K562 (cell line): ENCODE measurements around the gene EXOC3L1. TPM values are rescaled to one million over a fixed set of nuclear protein-coding genes. Genes with fewer than 3 reads are reported as not detected.

Experiments
- ATF1 ChIP-seq, 2 experiments: fragments of 450-650 bp in 1 of 2; IDR thresholded peaks; 2 replicates each; pipeline ENCODE4 v1.6.1; 2016; ENCODE audit warnings: missing compliant biosample characterization in 1 of 2, missing genetic modification characterization in 1 of 2
- CAMTA2 ChIP-seq: fragments of 250-450 bp; sonication (Bioruptor Pico); conservative IDR thresholded peaks from 2 replicates; pipeline ENCODE4 v1.5.1; 2022
- CBX8 ChIP-seq: fragments of 200-600 bp; sonication (generic); IDR thresholded peaks from 2 replicates; pipeline ENCODE4 v1.6.1; 2012; ENCODE audit warnings: borderline replicate concordance, mixed run types, low read depth, mild to moderate bottlenecking, moderate library complexity, mixed read lengths, low read length, control low read depth, inconsistent platforms; ENCODE audit not compliant: poor library complexity, severe bottlenecking; ENCODE audit errors: extremely low read depth
- ELF2 ChIP-seq: fragments of 250-450 bp; sonication (Bioruptor Pico); IDR thresholded peaks from 2 replicates; pipeline ENCODE4 v1.5.0; 2021; ENCODE audit warnings: mild to moderate bottlenecking
- ELK1 ChIP-seq: sonication (generic); formaldehyde crosslinking; IDR thresholded peaks from 2 replicates; pipeline ENCODE4 v1.8.1; 2022; ENCODE audit warnings: missing genetic modification reagents
- HDAC3 ChIP-seq: fragments of 450-650 bp; IDR thresholded peaks from 2 replicates; pipeline ENCODE4 v1.6.1; 2018; ENCODE audit warnings: borderline replicate concordance, mild to moderate bottlenecking, moderate library complexity; ENCODE audit not compliant: partially characterized antibody
- HNRNPUL1 ChIP-seq: fragments of 200-400 bp; formaldehyde crosslinking; IDR thresholded peaks from 2 replicates; pipeline ENCODE4 v1.6.1; 2017; ENCODE audit warnings: low read length
- LEF1 ChIP-seq: fragments of 450-650 bp; IDR thresholded peaks from 2 replicates; pipeline ENCODE4 v1.6.1; 2016; ENCODE audit warnings: mild to moderate bottlenecking
- NCOA4 ChIP-seq: fragments of 450-650 bp; IDR thresholded peaks from 2 replicates; pipeline ENCODE4 v1.6.1; 2018; ENCODE audit warnings: mild to moderate bottlenecking; ENCODE audit not compliant: partially characterized antibody
- NFE2 ChIP-seq: IDR thresholded peaks from 2 replicates; pipeline ENCODE4 v1.6.1; 2014; ENCODE audit warnings: antibody characterized with exemption, low read depth
- RBBP5 ChIP-seq: fragments of 200-600 bp; sonication (generic); IDR thresholded peaks from 2 replicates; pipeline ENCODE4 v1.6.1; 2012; ENCODE audit warnings: borderline replicate concordance, mild to moderate bottlenecking, low read length, control low read depth, inconsistent platforms; ENCODE audit not compliant: insufficient read depth, poor library complexity, severe bottlenecking
- RBFOX2 ChIP-seq: fragments of 200-400 bp; formaldehyde crosslinking; IDR thresholded peaks from 2 replicates; pipeline ENCODE4 v1.6.1; 2017; ENCODE audit warnings: low read depth, mild to moderate bottlenecking, low read length, moderate library complexity
- SMC3 ChIP-seq: conservative IDR thresholded peaks from 2 replicates; pipeline ENCODE4 v1.6.1; 2011; ENCODE audit warnings: low read depth, low read length, improper control_type of control experiment; ENCODE audit not compliant: insufficient read depth
- SRF ChIP-seq, 2 experiments: fragments of 250-450, 450-650 bp in 1 of 2; sonication (Bioruptor Pico) in 1 of 2; sonication (generic) in 1 of 2; formaldehyde crosslinking; IDR thresholded peaks; 2 replicates each; pipeline versions ENCODE4 v1.5.0 to v1.5.1; 2020 to 2022; ENCODE audit warnings: mild to moderate bottlenecking in 1 of 2, missing genetic modification reagents in 1 of 2
- SRSF9 ChIP-seq: fragments of 200-400 bp; formaldehyde crosslinking; IDR thresholded peaks from 2 replicates; pipeline ENCODE4 v1.6.1; 2017; ENCODE audit warnings: low read depth, low read length, borderline replicate concordance
- STAT6 ChIP-seq: sonication (generic); formaldehyde crosslinking; IDR thresholded peaks from 2 replicates; pipeline ENCODE4 v1.8.1; 2023; ENCODE audit warnings: mild to moderate bottlenecking, missing genetic modification reagents
- THRAP3 ChIP-seq: fragments of 450-650 bp; IDR thresholded peaks from 2 replicates; pipeline ENCODE4 v1.6.1; 2016; ENCODE audit warnings: mild to moderate bottlenecking, inconsistent platforms, borderline replicate concordance
- TSC22D4 ChIP-seq: fragments of 450-650 bp; IDR thresholded peaks from 2 replicates; pipeline ENCODE4 v1.6.1; 2016; ENCODE audit warnings: missing genetic modification characterization, missing biosample characterization, control low read depth
- ZBTB34 ChIP-seq: fragments of 250-450 bp; sonication (Bioruptor Pico); IDR thresholded peaks from 2 replicates; pipeline ENCODE4 v1.8.0; 2021; ENCODE audit warnings: mild to moderate bottlenecking, moderate library complexity
- ZNF212 ChIP-seq: fragments of 450-650 bp; formaldehyde crosslinking; IDR thresholded peaks from 2 replicates; pipeline ENCODE4 v1.4.0; 2020; ENCODE audit warnings: mild to moderate bottlenecking
- ZNF232 ChIP-seq: sonication (generic); formaldehyde crosslinking; IDR thresholded peaks from 2 replicates; pipeline ENCODE4 v1.8.0; 2022; ENCODE audit warnings: mild to moderate bottlenecking, missing genetic modification reagents
- ZNF561 ChIP-seq: fragments of 450-650 bp; formaldehyde crosslinking; conservative IDR thresholded peaks from 2 replicates; pipeline ENCODE4 v1.4.0; 2020; ENCODE audit warnings: mild to moderate bottlenecking, moderate library complexity
- ZNF644 ChIP-seq: fragments of 200-800 bp; sonication (Bioruptor generic); IDR thresholded peaks from 2 replicates; pipeline ENCODE4 v1.6.1; 2016; ENCODE audit warnings: low read depth, missing genetic modification characterization, missing compliant biosample characterization
- ZNF785 ChIP-seq: fragments of 250-450 bp; sonication (Bioruptor Pico); IDR thresholded peaks from 2 replicates; pipeline ENCODE4 v1.4.0; 2020; ENCODE audit warnings: mild to moderate bottlenecking
- polyA plus RNA-seq, 8 experiments: library from polyadenylated mRNA; depleted of rRNA in 4 of 8; stranded (reverse) in 5 of 8; unstranded in 3 of 8; fragments of >200 nt; fragmentation: Nextera tagmentation in 2 of 8; fragmentation: Illumina TruSeq in 1 of 8; extraction: Ambion mirVana in 2 of 8; extraction: Trizol in 1 of 8; gene quantifications; 2 replicates each; pipeline versions ENCODE4 v1.2.1 to v1.2.3, GENCODE V29; 2011 to 2014; ENCODE audit warnings: inconsistent platforms in 1 of 8, missing spikeins in 1 of 8
- total RNA-seq, 7 experiments: library from RNA; depleted of rRNA in 6 of 7; stranded (reverse); fragments of >200 nt in 6 of 7; fragmentation: Illumina TruSeq in 2 of 7; extraction: Trizol in 2 of 7; gene quantifications; 2 replicates each; pipeline versions ENCODE4 v1.2.1 to v1.2.3, GENCODE V29; 2011 to 2021; ENCODE audit warnings: low replicate concordance in 1 of 7

The EXOC3L1 gene
- total and polyA plus RNA-seq, 9 of the 15 experiments (the other 6 are each of a cell fraction or from before 2014, with no cell fraction given): 0.08 TPM; not detected in 8

- TF ChIP-seq THRAP3 (no peak), SRSF9 (no peak), CBX8 (no peak), ZNF561 (no peak), RBFOX2 (peak; percentile 87), LEF1 (no peak), SRF (CRISPR knock-in tag; IDR thresholded peaks at IDR 0.05) (0 out of 4 replicates have a peak, but pooled peaks of 1 of the 2 experiments have one; percentile 9), ZNF785 (no peak), ELF2 (peak; percentile 89), NFE2 (no peak; the same call in 1 of the 2 replicates), ZBTB34 (CRISPR knock-in tag) (no peak), ZNF212 (no peak), HDAC3 (no peak), ZNF644 (no peak), NCOA4 (no peak), TSC22D4 (tag) (no peak), ELK1 (CRISPR knock-in tag) (no peak), ATF1 (CRISPR knock-in tag; IDR thresholded peaks at IDR 0.05) (no peak), ATF1 (tag; IDR thresholded peaks at IDR 0.05) (no peak), STAT6 (no peak), HNRNPUL1 (no peak), CAMTA2 (CRISPR knock-in tag) (no peak), SMC3 (peak; percentile 28; the same call in 1 of the 2 replicates), RBBP5 (no peak), ZNF232 (CRISPR knock-in tag) (no peak)
Measured at GRCh38 chr16:67191995-67192681, 2.2 kb upstream of the EXOC3L1 start, which contains the start of gene E2F4 (continued).
